OCI-LY7 (cell line): Measurements from ENCODE around the gene TGFBR1. TPM values are rescaled to one million over a fixed set of nuclear protein-coding genes. Genes with fewer than 3 reads are reported as not detected.

Experiments used
- BruUV-seq: library from RNA; stranded (reverse); fragments of 400-500 nt; replicated peaks from 2 replicates; lab custom pipeline; 2021; lab: Mats Ljungman, UMichigan
- CTCF ChIA-PET: fragments of 300-600 bp; sonication (Branson Sonifier 250); formaldehyde crosslinking; loops from one replicate; lab custom pipeline; 2022; ENCODE audit warnings: antibody characterized with exemption; ENCODE audit not compliant: unreplicated experiment; lab: Charles Lee
- POLR2A ChIA-PET: fragments of 300-600 bp; sonication (Branson Sonifier 250); formaldehyde crosslinking; loops from one replicate; lab custom pipeline; 2022; ENCODE audit warnings: antibody characterized with exemption; lab: Charles Lee
- DNase-seq: peaks from one replicate; pipeline ENCODE4 v3.0.0-alpha.2; 2015; ENCODE audit warnings: low spot score
- H2AFZ ChIP-seq: fragments of 200-600 bp; sonication (generic), shearing (Covaris generic); 2 replicates; pipeline ENCODE4 v1.6.1; 2014; ENCODE audit warnings: mild to moderate bottlenecking, antibody characterized with exemption, low read length, moderate library complexity
- H3K27ac ChIP-seq: fragments of 200-600 bp; sonication (generic); 2 replicates; pipeline ENCODE4 v1.5.1; 2014; ENCODE audit warnings: mixed run types, low read depth, mild to moderate bottlenecking, moderate library complexity, low read length, inconsistent platforms; ENCODE audit not compliant: poor library complexity, severe bottlenecking
- H3K36me3 ChIP-seq: fragments of 200-600 bp; sonication (generic); 2 replicates; pipeline ENCODE4 v1.6.1; 2014; ENCODE audit warnings: mild to moderate bottlenecking, antibody characterized with exemption, low read length, moderate library complexity, mixed read lengths; ENCODE audit not compliant: insufficient read depth
- H3K4me1 ChIP-seq: fragments of 200-600 bp; sonication (generic); 2 replicates; pipeline ENCODE4 v1.5.1; 2014; ENCODE audit warnings: mild to moderate bottlenecking, low read length; ENCODE audit not compliant: insufficient read depth, poor library complexity, severe bottlenecking
- H3K4me2 ChIP-seq: fragments of 200-600 bp; sonication (generic); 2 replicates; pipeline ENCODE4 v1.6.1; 2014; ENCODE audit warnings: mild to moderate bottlenecking, low read length
- H3K4me3 ChIP-seq: fragments of 200-600 bp; sonication (generic); 2 replicates; pipeline ENCODE4 v1.5.1; 2014; ENCODE audit warnings: mild to moderate bottlenecking, low read depth, low read length; ENCODE audit not compliant: poor library complexity, severe bottlenecking
- H3K79me2 ChIP-seq: fragments of 200-600 bp; sonication (generic); 2 replicates; pipeline ENCODE4 v1.6.1; 2016; ENCODE audit warnings: low read depth, mild to moderate bottlenecking, low read length, moderate library complexity, mixed read lengths; ENCODE audit not compliant: insufficient read depth
- H3K9me2 ChIP-seq: fragments of 200-600 bp; sonication (generic); 2 replicates; pipeline ENCODE4 v1.6.1; 2016; ENCODE audit warnings: mild to moderate bottlenecking, low read length, mixed read lengths; ENCODE audit not compliant: insufficient read depth
- H3K9me3 ChIP-seq: fragments of 200-600 bp; sonication (generic); 2 replicates; pipeline ENCODE4 v1.6.1; 2014; ENCODE audit warnings: mild to moderate bottlenecking, mixed run types, low read length, mixed read lengths
- H4K20me1 ChIP-seq: fragments of 200-600 bp; sonication (generic); 2 replicates; pipeline ENCODE4 v1.6.1; 2014; ENCODE audit warnings: mild to moderate bottlenecking, antibody characterized with exemption, low read length, moderate library complexity, mixed read lengths; ENCODE audit not compliant: insufficient read depth
- CTCF ChIP-seq: fragments of 200-600 bp; sonication (generic); conservative IDR thresholded peaks from 2 replicates; pipeline ENCODE4 v1.5.1; 2014; ENCODE audit warnings: mild to moderate bottlenecking, antibody characterized with exemption, low read length, moderate library complexity, mixed read lengths
- EZH2phosphoT487 ChIP-seq: fragments of 200-600 bp; sonication (generic); IDR thresholded peaks from 2 replicates; pipeline ENCODE4 v1.6.1; 2018; ENCODE audit warnings: low read depth, borderline replicate concordance, mild to moderate bottlenecking, mixed run types, antibody characterized with exemption, low read length, moderate library complexity, mixed read lengths
- intact Hi-C: fragments of 100-400 bp; cut with micrococcal nuclease; formaldehyde crosslinking; loops from one replicate; pipeline ENCODE4 v1.10.0; 2022; ENCODE audit not compliant: unreplicated experiment
- total RNA-seq, 2 experiments: library from RNA; depleted of rRNA in 1 of 2; stranded (reverse); fragments of >200 nt in 1 of 2; shearing (Covaris generic) in 1 of 2; gene quantifications; 2 replicates each; pipeline ENCODE4 v1.2.3, GENCODE V29; 2014 to 2022

TGFBR1 gene
- total RNA-seq, 2 experiments from 2014 or later, result 13.6 to 36.7 TPM

GRCh38 chr9:99197124-99197630 is 92.3 kb downstream of the TGFBR1 start:
- no TSS peak for BruUV-seq
- intact Hi-C loops, result no loop called here
- H2AFZ ChIP-seq, result no peak overlapping the region

GRCh38 chr9:99197987-99198386 is 93.1 kb downstream of the TGFBR1 start:
- H4K20me1 ChIP-seq, result no peaks in the 10 kb centered on the region
- ChIA-PET CTCF (no interaction called here), POLR2A (interaction anchor here (1.2 kb wide), 1 partner anchor 13 kb away, joined by 4 read pairs; no protein-coding TSS in a partner anchor)
- BruUV-seq, result no TSS peak
- no peak for DNase-seq
- H3K4me1 ChIP-seq, result no peaks in the 10 kb centered on the region
- no peak overlapping the region for H2AFZ ChIP-seq
- no peak overlapping the region for H3K4me2 ChIP-seq
- intact Hi-C loops, result no loop called here
- H3K36me3 ChIP-seq, result no peaks in the 10 kb centered on the region
- H3K27ac ChIP-seq, result no peak overlapping the region
- no peak for TF ChIP-seq EZH2phosphoT487
- no peak for TF ChIP-seq CTCF
- no peaks in the 10 kb centered on the region for H3K9me3 ChIP-seq
- no peak overlapping the region for H3K4me3 ChIP-seq
- no peaks in the 10 kb centered on the region for H3K9me2 ChIP-seq
- no peaks in the 10 kb centered on the region for H3K79me2 ChIP-seq

More at GRCh38 chr9:99197124-99197630, 92.3 kb downstream of the TGFBR1 start:
- ChIA-PET POLR2A (interaction anchor here (0.8 to 1.3 kb wide), 6 partner anchors 8 to 163 kb away, joined by 3 to 5 read pairs (median 3); no protein-coding TSS in a partner anchor), CTCF (no interaction called here)
- no peak overlapping the region for H3K4me2 ChIP-seq
- H3K9me3 ChIP-seq, result no peaks in the 10 kb centered on the region
- no peak overlapping the region for H3K4me3 ChIP-seq
- H3K9me2 ChIP-seq, result no peaks in the 10 kb centered on the region
- TF ChIP-seq EZH2phosphoT487 (no peak), CTCF (no peak)
- DNase-seq, result no peak
- no peaks in the 10 kb centered on the region for H3K36me3 ChIP-seq
- no peaks in the 10 kb centered on the region for H3K79me2 ChIP-seq
- no peaks in the 10 kb centered on the region for H4K20me1 ChIP-seq
- no peak overlapping the region for H3K27ac ChIP-seq
- no peaks in the 10 kb centered on the region for H3K4me1 ChIP-seq

- TF ChIP-seq CTCF, result no peak
- no peak for TF ChIP-seq EZH2phosphoT487
- ChIA-PET POLR2A (interaction anchor here (0.6 to 0.7 kb wide), 2 partner anchors 11 to 413 kb away, joined by 3 read pairs; no protein-coding TSS in a partner anchor), CTCF (no interaction called here)
- no peaks in the 10 kb centered on the region for H3K4me1 ChIP-seq
- no peaks in the 10 kb centered on the region for H3K9me2 ChIP-seq
- no peaks in the 10 kb centered on the region for H3K79me2 ChIP-seq
- H3K4me3 ChIP-seq, result no peak overlapping the region
- no peaks in the 10 kb centered on the region for H4K20me1 ChIP-seq
- H2AFZ ChIP-seq, result no peak overlapping the region
- no peaks in the 10 kb centered on the region for H3K36me3 ChIP-seq
- H3K9me3 ChIP-seq, result no peaks in the 10 kb centered on the region
- H3K27ac ChIP-seq, result no peak overlapping the region
- no peak for DNase-seq
- no peak overlapping the region for H3K4me2 ChIP-seq
- no TSS peak for BruUV-seq
- intact Hi-C loops, result no loop called here
These were observed 95.1 kb downstream of the TGFBR1 start for GRCh38 chr9:99199938-99200539.
